ENCODE data around the gene TSPAN4.

The TSPAN4 gene

GRCh38 chr11:825366-826226, 17.1 kb upstream of the TSPAN4 start:
- DNase-seq (ENCODE audit: low read depth, low spot score): no peak
- ChIA-PET POLR2A (interaction anchor here (0.6 to 0.8 kb wide), 2 partner anchors 9 to 16 kb away, joined by 3 read pairs; no protein-coding TSS in a partner anchor), CTCF (no interaction called here)
- TF ChIP-seq CTCF (IDR thresholded peaks at IDR 0.05; ENCODE audit: insufficient read depth, low read length, missing control alignments): no peak
- H3K4me3 ChIP-seq (ENCODE audit: low read depth, low read length): no peak overlapping the region

DNA sequence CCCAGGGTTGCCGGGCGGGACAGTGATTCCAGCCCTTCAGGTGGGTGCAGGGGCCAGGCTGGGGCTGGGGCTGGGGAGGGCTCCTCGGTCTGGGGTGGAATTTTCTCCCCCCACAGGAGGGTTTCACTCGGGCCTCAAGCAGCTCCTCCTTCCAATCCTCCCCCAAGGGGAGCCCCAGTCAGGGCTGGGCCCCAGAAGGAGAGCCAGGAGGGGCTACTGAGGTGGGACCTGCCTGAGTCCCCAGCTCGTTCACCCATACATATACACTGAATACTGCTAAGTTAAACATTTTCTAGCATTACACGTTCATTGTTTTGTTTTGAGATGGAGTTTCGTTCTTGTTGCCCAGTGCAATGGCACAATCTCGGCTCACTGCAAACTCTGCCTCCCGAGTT, 16.4 kb upstream of the TSPAN4 start:
- no peak for TF ChIP-seq CTCF (IDR thresholded peaks at IDR 0.05; ENCODE audit: insufficient read depth, low read length, missing control alignments)
- DNase-seq (ENCODE audit: low read depth, low spot score): no peak
- CTCF ChIA-PET: no interaction called here
- POLR2A ChIA-PET: no interaction called here
- no peak overlapping the region for H3K4me3 ChIP-seq (ENCODE audit: low read depth, low read length)

DNA sequence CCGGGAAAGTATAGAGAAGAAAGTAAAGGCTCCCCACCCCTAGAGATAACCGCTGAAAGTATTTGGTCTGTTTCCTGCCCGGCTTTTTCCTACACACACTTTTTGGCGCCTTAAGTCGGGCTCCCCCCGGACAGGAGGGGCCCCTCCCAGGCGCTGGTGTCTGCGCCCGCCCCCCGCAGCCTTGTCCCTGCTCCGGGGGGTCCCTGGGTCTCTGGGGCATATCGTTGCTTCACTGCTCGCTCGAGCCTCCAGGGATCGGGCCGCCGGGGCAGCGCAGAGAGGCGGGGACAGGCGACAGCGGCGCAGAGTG, 15.9 kb upstream of the TSPAN4 start:
- no peak for DNase-seq (ENCODE audit: low read depth, low spot score)
- no peak overlapping the region for H3K4me3 ChIP-seq (ENCODE audit: low read depth, low read length)
- ChIA-PET CTCF (no interaction called here), POLR2A (interaction anchor here (1.0 kb wide), 1 partner anchor 8 kb away, joined by 3 read pairs; the partner anchor contains the start of gene PNPLA2)
- no peak for TF ChIP-seq CTCF (IDR thresholded peaks at IDR 0.05; ENCODE audit: insufficient read depth, low read length, missing control alignments)

GRCh38 chr11:827146-827896, 15.3 kb upstream of the TSPAN4 start:
- CTCF ChIA-PET: interaction anchor here (1.4 kb wide), 1 partner anchor 11 kb away, joined by 4 read pairs; no protein-coding TSS in a partner anchor
- POLR2A ChIA-PET: interaction anchor here (1.0 to 8.7 kb wide), 2 partner anchors 8 to 18 kb away, joined by 3 to 109 read pairs; partner anchors contain the start of genes PNPLA2, POLR2L and TSPAN4
- no peak overlapping the region for H3K4me3 ChIP-seq (ENCODE audit: low read depth, low read length)

DNA sequence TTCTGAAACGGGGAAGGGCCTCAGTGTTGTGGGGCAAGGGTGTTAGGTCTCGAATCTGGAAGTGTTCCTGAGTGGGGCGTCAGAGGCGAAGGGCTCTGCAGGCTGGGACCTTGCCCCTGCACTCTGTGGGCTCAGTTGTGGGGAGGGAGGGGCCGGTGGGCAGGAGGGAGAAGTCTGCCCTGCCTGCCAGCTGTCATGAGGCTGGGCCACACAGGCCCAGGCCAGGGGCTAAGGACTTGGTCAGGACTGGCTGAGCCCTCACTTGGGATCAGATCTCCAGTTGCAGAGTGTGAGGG, 14.8 kb upstream of the TSPAN4 start, which contains the start of gene CRACR2B:
Gene CRACR2B (plus strand): TSS at position 23 of the 296 bp plus-strand sequence. CDS start 689 bp downstream, outside the sequence.
- ChIA-PET CTCF (interaction anchor here (1.4 kb wide), 1 partner anchor 12 kb away, joined by 4 read pairs; no protein-coding TSS in a partner anchor), POLR2A (interaction anchor here (8.7 kb wide), 1 partner anchor 17 kb away, joined by 109 read pairs; the partner anchor contains the start of genes POLR2L and TSPAN4)
- no peak for TF ChIP-seq CTCF (IDR thresholded peaks at IDR 0.05; ENCODE audit: insufficient read depth, low read length, missing control alignments)
- H3K4me3 ChIP-seq (ENCODE audit: low read depth, low read length): no peak within 1 kb of the TSS
- DNase-seq (ENCODE audit: low read depth, low spot score): no peak

More at GRCh38 chr11:827146-827896, 15.3 kb upstream of the TSPAN4 start:
- TF ChIP-seq CTCF (IDR thresholded peaks at IDR 0.05; ENCODE audit: insufficient read depth, low read length, missing control alignments): no peak
- DNase-seq (ENCODE audit: low read depth, low spot score): no peak

Data from AG04449 (cell line).